ENCODE measurements around the gene GPBP1L1.
"Not testable (repeated sequence)": the region's sequence is repeated elsewhere in the genome, so short reads cannot be mapped to it uniquely, and the experiment has no call there.

GPBP1L1 gene

DNA sequence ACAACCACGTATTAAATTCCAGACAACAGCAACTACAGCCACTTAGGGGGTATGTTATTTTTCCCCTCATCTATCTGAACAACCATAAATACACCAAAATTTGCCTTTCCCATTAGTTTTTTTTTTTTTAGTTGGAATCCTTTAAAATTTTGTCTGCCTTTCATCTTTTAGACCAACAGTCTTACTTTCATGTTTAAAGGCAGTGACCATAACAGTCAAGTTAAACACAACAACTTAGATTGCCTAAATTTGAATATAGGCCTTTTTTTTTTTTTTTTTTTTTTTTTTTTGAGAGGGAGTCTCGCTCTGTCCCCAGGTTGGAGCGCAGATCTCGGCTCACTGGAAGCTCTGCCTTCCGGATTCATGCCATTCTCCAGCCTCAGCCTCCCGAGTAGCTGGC lies 3.4 kb downstream of the GPBP1L1 start:
- DNase-seq (ENCODE audit: low read depth) = no peak

GRCh38 chr1:45679123-45679522 lies 7.2 kb downstream of the GPBP1L1 start:
- DNase-seq (ENCODE audit: low read depth) = no peak

DNA sequence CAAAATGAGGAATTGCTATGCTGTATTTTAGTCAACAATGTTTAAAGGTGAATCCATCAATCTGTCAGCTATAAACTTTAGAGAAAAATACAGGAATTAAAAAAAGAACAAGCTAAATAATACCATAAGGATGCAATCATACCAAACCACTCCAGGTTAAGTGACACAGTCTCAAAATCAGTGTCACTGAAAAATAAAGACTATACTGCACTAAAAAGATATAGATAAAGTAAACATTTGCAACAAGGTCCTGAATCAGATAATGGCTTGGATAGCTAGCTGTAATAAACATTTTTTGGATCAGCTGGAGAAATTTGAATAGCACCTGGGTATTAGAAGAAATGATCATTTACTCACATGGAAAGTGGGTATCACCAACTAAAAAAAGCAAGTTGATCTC lies 7.8 kb downstream of the GPBP1L1 start:
- no peak for DNase-seq (ENCODE audit: low read depth)

- no peak for DNase-seq (ENCODE audit: low read depth)
Observed at GRCh38 chr1:45677751-45678245, 8.5 kb downstream of the GPBP1L1 start.

- not testable (repeated sequence) for DNase-seq (ENCODE audit: low read depth)
Observed at GRCh38 chr1:45676553-45676952, 9.8 kb downstream of the GPBP1L1 start.

GRCh38 chr1:45674478-45674877 lies 11.9 kb downstream of the GPBP1L1 start:
- no peak for DNase-seq (ENCODE audit: low read depth)

GRCh38 chr1:45673956-45674355 lies 12.4 kb downstream of the GPBP1L1 start:
- DNase-seq (ENCODE audit: low read depth) = no peak

- no peak for DNase-seq (ENCODE audit: low read depth)
Observed at GRCh38 chr1:45669859-45670655, 16.3 kb downstream of the GPBP1L1 start.

- DNase-seq (ENCODE audit: low read depth) = no peak
Observed at GRCh38 chr1:45669379-45669778, 17.0 kb downstream of the GPBP1L1 start.

DNA sequence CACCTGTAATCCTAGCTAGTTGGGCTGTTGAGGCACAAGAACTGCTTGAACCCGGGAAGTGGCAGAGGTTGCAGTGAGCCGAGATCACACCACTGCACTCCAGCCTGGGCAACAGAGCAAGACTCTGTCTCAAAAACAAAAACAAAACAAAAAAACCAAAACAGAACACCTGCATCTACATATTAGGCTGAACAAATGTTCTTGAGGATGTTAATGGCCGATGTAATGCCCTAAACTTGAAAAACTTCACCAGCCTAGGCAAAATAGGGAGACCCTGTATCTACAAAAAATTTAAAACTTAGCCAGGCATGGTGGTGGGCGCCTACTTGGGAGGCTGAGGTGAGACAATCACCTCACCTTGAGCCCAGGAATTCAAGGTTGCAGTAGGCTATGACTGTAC lies 17.8 kb downstream of the GPBP1L1 start:
- DNase-seq (ENCODE audit: low read depth) = no peak

DNA sequence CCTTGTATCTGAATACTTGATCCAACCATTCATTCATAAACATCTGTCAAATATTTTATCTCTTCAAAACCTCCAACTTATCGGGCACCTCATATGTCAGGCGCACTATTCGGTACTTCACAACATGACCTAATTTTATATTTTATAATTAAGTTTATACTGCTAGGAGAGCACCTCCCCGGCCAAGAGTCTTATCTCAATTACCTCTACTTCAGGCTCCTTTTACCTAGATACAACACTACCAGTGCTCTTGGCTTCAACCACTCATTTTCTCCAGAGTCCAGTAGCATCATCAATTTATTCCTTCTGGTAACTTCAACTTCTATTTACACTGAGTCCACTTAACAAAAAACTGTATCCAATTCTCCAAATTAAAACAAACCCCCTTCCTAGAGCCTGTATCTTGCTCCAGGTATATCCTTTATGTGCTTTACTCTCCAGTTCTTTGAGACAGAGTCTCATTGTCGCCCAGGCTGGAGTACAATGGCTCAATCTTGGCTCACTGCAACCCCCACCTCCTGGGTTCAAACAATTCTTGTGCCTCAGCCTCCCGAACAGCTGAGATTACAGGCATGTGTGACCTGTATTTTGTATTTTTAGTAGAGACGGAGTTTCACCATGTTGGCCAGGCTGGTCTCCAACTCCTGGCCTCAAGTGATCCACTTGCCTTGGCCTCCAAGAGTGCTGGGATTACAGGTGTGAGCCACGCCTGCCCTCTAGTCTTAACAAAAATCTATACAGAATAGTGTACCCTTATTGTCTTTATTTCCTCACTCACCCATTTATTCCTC lies 18.8 kb downstream of the GPBP1L1 start:
- DNase-seq (ENCODE audit: low read depth) = no peak

GRCh38 chr1:45666836-45667235 lies 19.5 kb downstream of the GPBP1L1 start:
- DNase-seq (ENCODE audit: low read depth) = no peak

GRCh38 chr1:45660336-45660735 lies 26.0 kb downstream of the GPBP1L1 start:
- no peak for DNase-seq (ENCODE audit: low read depth)

DNA sequence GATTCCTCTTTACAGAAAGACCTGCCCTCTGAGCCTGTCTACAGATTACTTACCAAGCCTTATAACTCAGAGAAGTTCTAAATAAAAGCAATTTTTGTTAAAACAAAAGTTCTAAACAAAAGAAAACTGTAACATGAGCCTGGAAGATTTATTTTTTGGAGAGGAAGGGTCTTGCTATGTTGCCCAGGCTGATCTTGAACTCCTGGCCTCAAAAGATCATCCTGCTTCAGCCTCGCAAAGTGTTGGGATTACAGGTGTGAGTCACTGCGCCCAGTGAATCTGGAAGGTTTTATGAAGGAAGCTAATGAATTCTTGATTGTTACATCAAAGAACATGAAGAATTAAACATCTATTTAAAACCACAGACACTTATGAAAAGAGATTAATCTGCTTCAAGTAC lies 27.1 kb downstream of the GPBP1L1 start:
- DNase-seq (ENCODE audit: low read depth) = no peak

GRCh38 chr1:45658171-45658570 lies 28.2 kb downstream of the GPBP1L1 start:
- no peak for DNase-seq (ENCODE audit: low read depth)

DNA sequence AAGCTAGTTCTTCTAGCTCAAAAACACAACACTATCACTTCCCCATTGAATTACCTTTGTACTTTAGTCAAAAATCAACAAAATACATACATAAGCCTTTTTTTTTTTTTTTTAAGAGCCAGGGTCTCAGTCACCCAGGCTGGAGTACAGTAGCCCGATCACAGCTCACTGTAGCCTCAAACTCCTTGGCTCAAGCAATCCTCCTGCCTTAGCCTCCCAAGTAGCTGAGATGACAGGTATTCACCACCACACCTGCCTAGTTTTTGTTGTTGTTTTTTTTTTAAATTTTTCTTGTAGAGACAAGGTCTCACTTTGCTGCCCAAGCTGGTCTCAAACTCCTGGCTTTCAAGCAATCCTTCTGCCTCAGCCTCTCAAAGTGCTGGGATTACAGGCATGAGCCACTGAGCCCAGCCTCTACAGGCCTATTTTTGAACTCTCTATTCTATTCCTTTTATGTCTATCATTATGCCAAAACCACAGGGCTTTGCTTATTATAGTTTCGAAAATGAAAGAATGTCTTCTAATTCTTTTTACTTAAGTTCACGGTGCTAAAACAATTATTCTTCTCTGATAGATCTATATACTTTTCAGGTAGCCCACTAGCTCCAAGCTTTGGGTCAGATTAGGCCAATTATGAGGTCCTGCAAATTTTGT lies 29.6 kb downstream of the GPBP1L1 start:
- no peak for DNase-seq (ENCODE audit: low read depth)

DNA sequence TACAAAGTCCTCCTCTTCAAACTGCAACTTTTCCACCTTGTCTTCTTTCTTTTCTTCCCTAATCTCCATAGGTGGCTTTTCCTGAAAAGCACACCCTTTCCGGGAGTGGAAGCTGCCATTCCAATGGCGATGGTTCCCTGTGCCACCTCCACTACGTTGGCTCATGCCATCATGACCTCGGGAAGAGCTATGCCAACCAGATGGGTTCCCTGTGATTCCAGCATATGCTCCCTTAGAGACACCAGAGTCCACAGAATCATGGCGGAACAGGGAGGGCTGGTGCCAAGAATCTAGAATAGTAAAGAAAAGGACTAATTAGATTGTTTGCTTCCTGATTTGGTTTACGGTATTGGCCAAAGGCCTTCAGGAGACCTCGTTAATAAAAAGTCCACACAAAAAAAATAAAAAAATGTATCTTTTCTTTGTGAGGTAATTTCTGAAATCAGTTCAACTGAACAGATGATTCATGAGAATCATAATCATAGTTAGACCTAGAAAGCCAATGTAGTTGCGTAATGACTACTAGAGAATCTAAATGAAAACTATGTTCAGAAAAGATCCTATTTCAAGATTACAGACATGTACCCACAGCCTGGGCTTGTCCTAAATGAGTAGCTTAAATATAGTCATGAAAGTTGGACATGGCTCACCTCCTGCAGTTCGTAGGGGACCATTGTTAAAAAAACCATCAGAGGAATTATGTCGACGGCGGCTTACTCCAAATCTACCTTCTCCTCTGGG lies 31.6 kb downstream of the GPBP1L1 start:
- DNase-seq (ENCODE audit: low read depth) = no peak

DNA sequence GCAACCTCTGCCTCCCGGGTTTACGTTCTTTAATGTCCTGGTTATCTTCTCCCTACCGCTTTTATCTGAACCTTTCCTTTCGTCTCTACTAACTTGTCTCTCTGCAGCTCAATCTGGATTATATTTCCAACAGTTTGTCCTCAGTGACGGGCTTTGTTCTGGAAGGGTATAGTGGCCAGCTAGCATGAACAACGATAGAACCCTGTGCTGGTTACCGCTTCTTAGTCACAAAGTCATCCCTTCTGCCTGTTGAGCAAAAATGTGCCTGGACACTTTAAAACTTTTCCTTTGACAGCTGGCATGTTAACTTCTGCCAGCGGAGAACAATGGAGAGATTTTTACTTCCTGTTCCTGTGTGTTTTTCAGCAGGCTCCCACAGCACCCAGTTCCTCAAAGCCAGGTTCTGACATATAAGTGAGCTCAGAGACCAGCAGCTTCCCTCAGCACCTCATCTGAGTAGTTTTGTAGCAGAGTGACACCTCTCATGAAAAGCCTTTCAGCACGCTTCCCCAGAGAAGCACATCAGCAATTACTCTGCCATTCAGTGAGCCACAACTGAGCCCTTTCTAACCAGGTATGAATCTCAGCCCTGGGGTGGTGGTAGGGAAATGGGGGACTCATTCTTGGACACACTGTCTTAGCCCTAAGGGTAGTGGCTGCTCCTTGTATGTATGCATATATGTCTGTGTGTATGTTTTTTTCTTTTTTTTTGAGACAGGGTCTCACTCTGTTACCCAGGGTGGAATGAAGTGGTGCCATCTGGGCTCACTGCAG lies 38.9 kb downstream of the GPBP1L1 start:
- DNase-seq (ENCODE audit: low read depth) = no peak

- no peak for DNase-seq (ENCODE audit: low read depth)
Observed at GRCh38 chr1:45644661-45645060, 41.7 kb downstream of the GPBP1L1 start.

- DNase-seq (ENCODE audit: low read depth) = no peak
Observed at GRCh38 chr1:45643978-45644377, 42.4 kb downstream of the GPBP1L1 start.

DNA sequence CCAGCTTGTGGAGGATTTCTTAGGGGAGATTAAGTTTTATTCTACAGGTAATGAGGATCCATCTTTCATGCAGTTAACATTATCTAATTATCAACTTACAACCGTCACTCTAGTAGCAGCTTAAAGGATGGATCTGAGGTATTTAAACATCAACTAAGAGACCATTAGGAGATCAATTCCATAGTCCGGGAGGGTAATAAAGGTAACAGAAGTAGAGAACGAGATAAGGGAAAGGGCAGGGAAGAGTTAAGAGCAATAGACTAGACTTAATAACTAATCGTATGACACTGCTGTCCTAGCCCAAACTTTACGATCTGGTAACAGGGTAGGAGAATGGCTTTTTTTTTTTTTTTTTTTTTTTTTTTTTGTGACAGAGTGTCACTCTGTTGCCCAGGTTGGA lies 43.0 kb downstream of the GPBP1L1 start:
- DNase-seq (ENCODE audit: low read depth) = no peak
